AG04449 (cell line): ENCODE results near the gene TMEM178B.

Experiments
- CTCF ChIA-PET: fragments of 350-600 bp; formaldehyde crosslinking; extraction: SDS; loops from one replicate; lab custom pipeline; 2021; ENCODE audit warnings: antibody characterized with exemption; lab: Yijun Ruan, JAX
- POLR2A ChIA-PET: fragments of 400-600, 350-600 bp; formaldehyde crosslinking; extraction: SDS; loops from one replicate; lab custom pipeline; 2020; ENCODE audit warnings: antibody characterized with exemption, inconsistent platforms; lab: Yijun Ruan, JAX
- DNase-seq: peaks from one replicate; pipeline ENCODE4 v3.0.0-alpha.2; 2010; ENCODE audit warnings: low read depth, low spot score
- H3K4me3 ChIP-seq: 2 replicates; pipeline ENCODE4 v1.5.1; 2011; ENCODE audit warnings: low read depth, mild to moderate bottlenecking, control low read depth, low read length
- CTCF ChIP-seq: IDR thresholded peaks from one replicate; pipeline ENCODE4 v1.5.1; 2011; ENCODE audit warnings: mild to moderate bottlenecking, moderate library complexity, low read length, control low read depth, inconsistent platforms; ENCODE audit not compliant: insufficient read depth; ENCODE audit errors: missing control alignments

TMEM178B gene

GRCh38 chr7:141301544-141301943 is 227.7 kb downstream of the TMEM178B start:
- no peak for DNase-seq
- no peak for TF ChIP-seq CTCF
- CTCF ChIA-PET = no interaction called here
- POLR2A ChIA-PET = no interaction called here
- no peak overlapping the region for H3K4me3 ChIP-seq

GRCh38 chr7:141302617-141303016 is 228.8 kb downstream of the TMEM178B start:
- no peak overlapping the region for H3K4me3 ChIP-seq
- ChIA-PET CTCF (no interaction called here), POLR2A (no interaction called here)
- TF ChIP-seq CTCF = no peak
- no peak for DNase-seq

- CTCF ChIA-PET = no interaction called here
- POLR2A ChIA-PET = no interaction called here
- no peak for TF ChIP-seq CTCF
- DNase-seq = no peak
- H3K4me3 ChIP-seq = no peak overlapping the region
Measured at GRCh38 chr7:141304291-141304690, 230.4 kb downstream of the TMEM178B start.

GRCh38 chr7:141306081-141306480 is 232.2 kb downstream of the TMEM178B start:
- no peak for TF ChIP-seq CTCF
- no peak overlapping the region for H3K4me3 ChIP-seq
- ChIA-PET CTCF (no interaction called here), POLR2A (no interaction called here)
- DNase-seq = no peak

- ChIA-PET CTCF (no interaction called here), POLR2A (no interaction called here)
- no peak for TF ChIP-seq CTCF
- DNase-seq = no peak
- H3K4me3 ChIP-seq = no peak overlapping the region
Measured at GRCh38 chr7:141312395-141312794, 238.5 kb downstream of the TMEM178B start.

- ChIA-PET CTCF (no interaction called here), POLR2A (no interaction called here)
- no peak for DNase-seq
Measured at GRCh38 chr7:141312828-141313521, 239.1 kb downstream of the TMEM178B start.

More at GRCh38 chr7:141312828-141313521, 239.1 kb downstream of the TMEM178B start:
- H3K4me3 ChIP-seq = no peak overlapping the region
- no peak for TF ChIP-seq CTCF
